HCEC 1CT (cell line): ENCODE data around the gene SCN4B.

Experiments
- DNase-seq: peaks from one replicate; pipeline ENCODE4 v3.0.0-alpha.2; 2017

SCN4B gene

GRCh38 chr11:118095493-118095892 lies 57.1 kb downstream of the SCN4B start:
- no peak for DNase-seq

- no peak for DNase-seq
These were observed 59.6 kb downstream of the SCN4B start for GRCh38 chr11:118092907-118093571.

GRCh38 chr11:118091690-118092089 lies 60.9 kb downstream of the SCN4B start:
- no peak for DNase-seq

- no peak for DNase-seq
These were observed 62.0 kb downstream of the SCN4B start for GRCh38 chr11:118090545-118091162.

GRCh38 chr11:118088531-118088930 lies 64.1 kb downstream of the SCN4B start:
- no peak for DNase-seq

- no peak for DNase-seq
These were observed 64.7 kb downstream of the SCN4B start for GRCh38 chr11:118087931-118088330.

- DNase-seq = no peak
These were observed 65.5 kb downstream of the SCN4B start, which contains the start of gene SMIM35 for GRCh38 chr11:118086913-118087768. Gene SMIM35, minus strand, starts transcription at chr11:118086963. Its CDS starts 206 bp downstream, at chr11:118086757.

GRCh38 chr11:118084656-118085055 lies 68.0 kb downstream of the SCN4B start:
- no peak for DNase-seq

GRCh38 chr11:118084247-118084646 lies 68.4 kb downstream of the SCN4B start:
- DNase-seq = no peak
